GM19468 (cell line): ENCODE measurements around the gene BEND3.
"Not testable (repeated sequence)": the region's sequence is repeated elsewhere in the genome, so short reads cannot be mapped to it uniquely, and the experiment has no call there.

Source experiments
- ATAC-seq: cut with Tn5 transposase; IDR thresholded peaks from one replicate; pipeline ENCODE4 v1.9.1; 2021; ENCODE audit warnings: mild to moderate bottlenecking, moderate library complexity, moderate number of reproducible peaks; ENCODE audit not compliant: unreplicated experiment; ENCODE audit errors: extremely low read depth

The BEND3 gene

GRCh38 chr6:107056796-107057195 is 58.5 kb downstream of the BEND3 start:
- ATAC-seq = no peak

GRCh38 chr6:107047807-107048206 is 67.5 kb downstream of the BEND3 start:
- no peak for ATAC-seq

- no peak for ATAC-seq
Observed at GRCh38 chr6:107045826-107046675, 69.3 kb downstream of the BEND3 start.

GRCh38 chr6:107033126-107033525 is 82.2 kb downstream of the BEND3 start:
- ATAC-seq = no peak

GRCh38 chr6:107032051-107032450 is 83.3 kb downstream of the BEND3 start:
- ATAC-seq = no peak

- ATAC-seq = no peak
Observed at GRCh38 chr6:107030151-107030550, 85.2 kb downstream of the BEND3 start.

- ATAC-seq = no peak
Observed at GRCh38 chr6:107026965-107027364, 88.3 kb downstream of the BEND3 start.

GRCh38 chr6:107021446-107022185 is 93.7 kb downstream of the BEND3 start:
- no peak for ATAC-seq

GRCh38 chr6:107020239-107020638 is 95.1 kb downstream of the BEND3 start:
- no peak for ATAC-seq

- ATAC-seq = not testable (repeated sequence)
Observed at GRCh38 chr6:107019628-107020027, 95.7 kb downstream of the BEND3 start.

GRCh38 chr6:107019047-107019446 is 96.3 kb downstream of the BEND3 start:
- no peak for ATAC-seq
